Vagina (tissue), 2 donors: Measurements from ENCODE around the gene HSPA4L. TPM values are rescaled to one million over a fixed set of nuclear protein-coding genes. Genes with fewer than 3 reads are reported as not detected.
A peak's percentile ranks its signal among the peaks of the same experiment; 100 is the strongest.

Source experiments
- DNase-seq, 2 donors: peaks; one replicate each; pipeline ENCODE4 v3.0.0-alpha.2; 2017; ENCODE audit errors: extremely low spot score in 2 of 2
- H3K27ac ChIP-seq: fragments of 200-600 bp; sonication (generic); one replicate; pipeline ENCODE4 v1.5.1; 2019
- H3K27me3 ChIP-seq: fragments of 200-600 bp; sonication (generic); one replicate; pipeline ENCODE4 v1.5.1; 2019
- H3K36me3 ChIP-seq, 2 donors: fragments of 200-600 bp; sonication (generic); one replicate each; pipeline ENCODE4 v1.5.1; 2017 to 2019
- H3K4me1 ChIP-seq: fragments of 200-600 bp; sonication (generic); one replicate; pipeline ENCODE4 v1.5.1; 2019
- H3K4me3 ChIP-seq, 2 donors: fragments of 200-600 bp; sonication (generic); 1 replicate in 1 of 2; 2 replicates in 1 of 2; pipeline ENCODE4 v1.5.1; 2016 to 2019
- H3K9me3 ChIP-seq: fragments of 200-600 bp; sonication (generic); one replicate; pipeline ENCODE4 v1.5.1; 2019
- POLR2A ChIP-seq, 2 donors: fragments of 450-650 bp; IDR thresholded peaks; one replicate each; pipeline ENCODE4 v1.6.1; 2017; ENCODE audit warnings: antibody characterized with exemption in 2 of 2, mild to moderate bottlenecking in 2 of 2, moderate library complexity in 2 of 2
- POLR2AphosphoS5 ChIP-seq, 2 donors: sonication (generic); formaldehyde crosslinking; IDR thresholded peaks; one replicate each; pipeline ENCODE4 v1.9.0; 2017; ENCODE audit warnings: antibody characterized with exemption in 2 of 2, mild to moderate bottlenecking in 2 of 2, low read depth in 1 of 2; ENCODE audit not compliant: insufficient read depth in 1 of 2
- intact Hi-C: fragments of 100-400 bp; cut with DNase I; formaldehyde crosslinking; loops from one replicate; pipeline ENCODE4 v1.15.1; 2023
- total RNA-seq: library from RNA; depleted of rRNA; stranded (reverse); fragments of >200 nt; gene quantifications from one replicate; pipeline ENCODE4 v1.2.3, GENCODE V29; 2016
- TF ChIP-seq, protein P1 (sequence below), 3 experiments: fragments of 450-650 bp in 2 of 3; fragments of 200-600 bp in 1 of 3; sonication (generic) in 1 of 3; IDR thresholded peaks; one replicate each; pipeline ENCODE4 v1.5.1; 2017 to 2019; ENCODE audit warnings: antibody characterized with exemption in 3 of 3, mild to moderate bottlenecking in 2 of 3, moderate library complexity in 2 of 3

HSPA4L gene
- total RNA-seq, 1 donor from 2014 or later: 14.2 TPM

GRCh38 chr4:127783026-127783769 is 1.1 kb downstream of the HSPA4L start:
- intact Hi-C loops: loop anchor here (5.0 kb wide), 1 partner anchor 184 kb away; the partner anchor contains the start of genes ABHD18 and MFSD8
- no peaks in the 10 kb centered on the region for H3K36me3 ChIP-seq
- H3K27me3 ChIP-seq: no peaks in the 10 kb centered on the region
- no peaks in the 10 kb centered on the region for H3K4me1 ChIP-seq
- TF ChIP-seq, protein P1, sequence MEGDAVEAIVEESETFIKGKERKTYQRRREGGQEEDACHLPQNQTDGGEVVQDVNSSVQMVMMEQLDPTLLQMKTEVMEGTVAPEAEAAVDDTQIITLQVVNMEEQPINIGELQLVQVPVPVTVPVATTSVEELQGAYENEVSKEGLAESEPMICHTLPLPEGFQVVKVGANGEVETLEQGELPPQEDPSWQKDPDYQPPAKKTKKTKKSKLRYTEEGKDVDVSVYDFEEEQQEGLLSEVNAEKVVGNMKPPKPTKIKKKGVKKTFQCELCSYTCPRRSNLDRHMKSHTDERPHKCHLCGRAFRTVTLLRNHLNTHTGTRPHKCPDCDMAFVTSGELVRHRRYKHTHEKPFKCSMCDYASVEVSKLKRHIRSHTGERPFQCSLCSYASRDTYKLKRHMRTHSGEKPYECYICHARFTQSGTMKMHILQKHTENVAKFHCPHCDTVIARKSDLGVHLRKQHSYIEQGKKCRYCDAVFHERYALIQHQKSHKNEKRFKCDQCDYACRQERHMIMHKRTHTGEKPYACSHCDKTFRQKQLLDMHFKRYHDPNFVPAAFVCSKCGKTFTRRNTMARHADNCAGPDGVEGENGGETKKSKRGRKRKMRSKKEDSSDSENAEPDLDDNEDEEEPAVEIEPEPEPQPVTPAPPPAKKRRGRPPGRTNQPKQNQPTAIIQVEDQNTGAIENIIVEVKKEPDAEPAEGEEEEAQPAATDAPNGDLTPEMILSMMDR (IDR thresholded peaks at IDR 0.05): no peak
- TF ChIP-seq POLR2A (IDR thresholded peaks at IDR 0.05): no peak
- TF ChIP-seq POLR2AphosphoS5 (IDR thresholded peaks at IDR 0.05; ENCODE audit: insufficient read depth in 1 of 2, low read depth in 1 of 2): no peak
- H3K27ac ChIP-seq: peak overlapping the region; percentile 80
- peak in 1 of 2 donors; percentile 91 for DNase-seq
- H3K9me3 ChIP-seq: no peaks in the 10 kb centered on the region
- peak overlapping the region; percentile 67 to 68 for H3K4me3 ChIP-seq

- Histone ChIP-seq H3K9me3 (no peaks in the 10 kb centered on the region), H3K27me3 (no peaks in the 10 kb centered on the region), H3K4me1 (no peaks in the 10 kb centered on the region), H3K4me3 (peak overlapping the region in 1 of 2 donors; percentile 67), H3K27ac (peak overlapping the region; percentile 80), H3K36me3 (no peaks in the 10 kb centered on the region)
- intact Hi-C loops: loop anchor here (5.0 kb wide), 1 partner anchor 183 kb away; the partner anchor contains the start of genes ABHD18 and MFSD8
- TF ChIP-seq, protein P1 (IDR thresholded peaks at IDR 0.05): no peak
- TF ChIP-seq POLR2A (IDR thresholded peaks at IDR 0.05): no peak
- no peak for TF ChIP-seq POLR2AphosphoS5 (IDR thresholded peaks at IDR 0.05; ENCODE audit: insufficient read depth in 1 of 2, low read depth in 1 of 2)
- DNase-seq: no peak
Observed at GRCh38 chr4:127783955-127784770, 2.0 kb downstream of the HSPA4L start.

DNA sequence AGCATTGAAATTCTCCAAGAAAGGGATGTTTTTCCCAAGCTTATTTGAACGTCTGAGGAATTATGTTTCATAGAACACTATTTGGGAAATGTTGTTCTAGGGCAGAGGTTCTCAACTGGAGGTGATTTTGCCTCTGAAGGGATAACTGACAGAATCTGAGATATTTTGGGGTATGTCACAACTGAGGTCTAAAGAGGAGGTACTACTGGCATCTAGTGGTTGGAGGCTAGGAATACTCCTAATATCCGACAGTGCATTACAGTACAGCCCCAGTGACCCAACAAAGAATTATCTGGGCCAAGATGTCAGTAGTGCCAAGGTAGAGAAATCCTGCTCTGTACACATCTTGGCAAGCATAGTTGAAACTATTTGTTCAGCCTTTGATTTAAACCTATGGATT is 6.4 kb downstream of the HSPA4L start:
- intact Hi-C loops: no loop called here
- H3K9me3 ChIP-seq: no peaks in the 10 kb centered on the region

DNA sequence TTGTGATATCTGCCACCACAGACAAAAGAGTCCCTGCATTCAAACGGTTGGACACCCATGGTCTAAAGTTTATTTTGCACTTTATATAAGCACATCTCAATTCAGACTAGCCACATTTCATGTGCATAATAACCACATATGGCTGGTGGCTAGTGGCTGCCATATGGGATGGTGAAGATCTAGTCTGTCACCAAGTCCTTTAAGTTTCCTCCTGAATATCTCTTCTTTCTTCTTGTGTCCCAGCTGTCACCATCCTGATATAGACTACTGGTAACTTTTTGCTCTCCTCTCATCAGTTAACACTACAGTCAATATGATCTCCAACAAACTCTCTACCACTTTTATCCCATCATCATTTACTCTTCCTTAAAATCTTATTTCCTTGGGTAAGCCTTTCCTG is 9.3 kb downstream of the HSPA4L start:
- no peak overlapping the region for H3K4me3 ChIP-seq
- DNase-seq: no peak
- no peak overlapping the region for H3K27ac ChIP-seq
- intact Hi-C loops: no loop called here
- no peaks in the 10 kb centered on the region for H3K9me3 ChIP-seq
- TF ChIP-seq POLR2A (IDR thresholded peaks at IDR 0.05): no peak
- TF ChIP-seq, protein P1 (IDR thresholded peaks at IDR 0.05): no peak
- no peak for TF ChIP-seq POLR2AphosphoS5 (IDR thresholded peaks at IDR 0.05; ENCODE audit: insufficient read depth in 1 of 2, low read depth in 1 of 2)
- no peaks in the 10 kb centered on the region for H3K4me1 ChIP-seq
- H3K36me3 ChIP-seq: no peaks in the 10 kb centered on the region
- H3K27me3 ChIP-seq: no peaks in the 10 kb centered on the region

More for the DNA sequence above, 6.4 kb downstream of the HSPA4L start:
- H3K36me3 ChIP-seq: no peaks in the 10 kb centered on the region
- no peak for DNase-seq
- TF ChIP-seq POLR2A (IDR thresholded peaks at IDR 0.05) (no peak), POLR2AphosphoS5 (IDR thresholded peaks at IDR 0.05; ENCODE audit: insufficient read depth in 1 of 2, low read depth in 1 of 2) (no peak)
- TF ChIP-seq, protein P1 (IDR thresholded peaks at IDR 0.05): no peak
- H3K27me3 ChIP-seq: no peaks in the 10 kb centered on the region
- H3K27ac ChIP-seq: no peak overlapping the region
- no peak overlapping the region for H3K4me3 ChIP-seq
- no peaks in the 10 kb centered on the region for H3K4me1 ChIP-seq
